NCI-H1105 (cell line): ENCODE results near the gene BANF2.
"Not testable (repeated sequence)": the region's sequence is repeated elsewhere in the genome, so short reads cannot be mapped to it uniquely, and the experiment has no call there.

Experiments used
- DNase-seq: peaks from one replicate; lab custom pipeline; 2025; lab: John Stamatoyannopoulos, UW

The BANF2 gene

DNA sequence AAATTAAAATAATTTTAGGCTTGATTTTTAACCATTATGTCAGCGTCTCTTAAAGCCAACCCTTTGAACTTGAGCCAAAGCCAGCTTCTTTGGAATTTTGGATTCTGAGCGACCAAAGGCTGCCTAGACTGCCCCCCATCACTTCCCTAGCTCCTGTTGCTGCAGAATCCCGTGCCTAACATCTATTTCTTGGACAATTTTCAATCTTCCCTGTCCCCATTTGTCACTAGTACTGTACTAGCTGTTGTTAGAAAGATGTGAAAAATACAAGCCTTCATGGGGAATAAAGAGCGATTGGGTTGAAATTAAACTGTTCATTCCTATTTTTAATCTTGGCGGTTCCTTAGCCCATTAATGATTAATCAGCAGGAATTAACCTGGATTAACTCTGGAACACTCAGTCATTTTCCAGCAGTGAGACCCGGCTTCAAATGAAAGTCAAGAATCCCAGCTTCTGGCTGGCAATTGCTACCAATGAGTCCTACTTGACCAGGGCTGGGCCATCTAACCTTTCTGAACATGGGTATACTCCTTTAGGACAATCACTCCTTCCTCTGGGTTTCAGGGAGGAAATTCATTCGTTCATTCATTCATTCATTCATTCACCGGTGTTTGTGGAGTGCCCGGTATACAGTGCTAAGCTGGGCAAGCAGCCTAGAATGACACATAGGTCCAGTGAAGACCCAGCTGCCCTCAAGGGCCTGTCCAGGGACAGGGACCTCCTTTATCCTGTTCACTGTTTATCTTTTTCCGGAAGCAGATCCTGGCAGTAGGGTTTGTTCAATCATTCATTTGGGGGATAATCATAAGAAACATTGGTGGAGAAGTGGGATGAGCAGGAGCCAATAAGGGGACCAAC lies 16.3 kb upstream of the BANF2 start:
- DNase-seq: no peak

GRCh38 chr20:17684077-17684888 lies 15.5 kb upstream of the BANF2 start:
- no peak for DNase-seq

DNA sequence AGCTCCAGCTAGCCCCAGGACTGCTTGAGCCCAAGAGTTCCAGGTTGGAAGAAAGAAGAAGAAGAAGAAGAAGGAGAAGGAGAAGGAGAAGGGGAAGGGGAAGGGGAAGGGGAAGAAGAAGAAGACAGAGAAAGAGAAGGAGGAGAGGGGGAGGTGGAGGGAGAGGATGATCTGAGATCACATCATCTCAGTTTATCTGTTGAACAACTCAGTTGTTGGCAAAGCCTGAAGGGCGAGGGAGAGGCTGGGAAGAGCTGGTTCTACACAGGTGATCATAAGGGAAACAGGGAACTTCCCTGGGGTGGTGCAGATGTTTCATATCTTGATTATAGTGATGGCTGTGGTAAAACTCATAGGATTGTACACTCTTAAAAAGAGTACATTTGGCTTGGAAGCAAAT lies 14.6 kb upstream of the BANF2 start:
- DNase-seq: no peak

GRCh38 chr20:17687800-17688199 lies 12.0 kb upstream of the BANF2 start:
- DNase-seq: no peak

DNA sequence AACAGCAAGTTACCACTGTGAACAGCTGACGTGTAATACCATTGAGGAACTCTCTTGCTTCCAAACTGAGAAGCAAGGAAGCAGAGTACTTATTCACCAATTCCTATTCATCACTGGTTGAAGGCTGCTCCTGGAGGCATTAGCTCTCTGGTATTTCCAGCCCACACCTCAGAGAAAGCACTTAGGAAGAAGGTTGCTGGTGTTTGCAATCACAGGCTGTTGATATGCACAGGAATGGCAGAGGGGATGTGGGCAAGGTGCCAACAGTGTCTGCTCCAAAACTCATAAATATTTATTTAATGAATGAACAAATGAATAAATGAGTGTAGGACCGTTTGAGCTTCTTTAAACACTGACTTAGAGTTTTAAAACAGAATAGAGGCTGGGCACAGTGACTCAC lies 10.8 kb upstream of the BANF2 start:
- DNase-seq: no peak

DNA sequence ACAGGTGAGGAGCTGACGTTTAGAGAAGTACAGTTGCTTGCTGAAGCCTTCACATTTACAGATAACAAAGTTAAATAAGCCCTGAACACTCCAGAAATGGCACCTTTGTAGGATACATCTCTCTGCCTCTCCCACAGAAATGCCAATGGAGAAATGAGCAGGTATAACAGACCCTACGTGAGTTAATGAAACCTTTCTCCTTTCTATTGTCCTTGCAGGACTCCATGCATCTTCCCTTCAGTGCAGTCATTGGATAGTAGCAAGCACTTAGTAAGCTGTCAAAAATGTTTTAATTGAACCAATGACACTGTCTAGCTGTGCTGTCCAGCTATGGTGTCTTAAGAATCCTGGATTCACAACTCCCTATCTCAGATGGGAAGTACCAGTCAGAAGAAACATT lies 9.6 kb upstream of the BANF2 start:
- no peak for DNase-seq

DNA sequence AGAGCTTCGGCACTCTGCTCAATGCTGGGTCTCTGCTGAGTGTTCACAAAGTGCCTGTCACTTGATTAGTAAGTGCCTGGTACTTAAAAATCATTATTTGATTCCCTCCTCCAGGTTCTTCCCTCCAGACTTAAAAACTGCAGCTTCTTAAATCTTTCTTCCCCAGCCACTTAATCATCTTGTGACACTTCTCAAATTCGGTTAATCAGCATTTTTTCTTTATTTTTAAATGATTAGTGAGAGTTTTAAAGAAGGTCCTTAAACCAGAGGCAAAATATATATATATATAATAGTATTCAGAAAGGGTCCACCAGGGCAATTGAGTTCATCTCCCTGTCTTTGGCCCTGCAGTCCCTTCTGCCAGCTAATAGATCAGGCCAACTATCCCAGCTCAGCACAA lies 8.0 kb upstream of the BANF2 start:
- no peak for DNase-seq

DNA sequence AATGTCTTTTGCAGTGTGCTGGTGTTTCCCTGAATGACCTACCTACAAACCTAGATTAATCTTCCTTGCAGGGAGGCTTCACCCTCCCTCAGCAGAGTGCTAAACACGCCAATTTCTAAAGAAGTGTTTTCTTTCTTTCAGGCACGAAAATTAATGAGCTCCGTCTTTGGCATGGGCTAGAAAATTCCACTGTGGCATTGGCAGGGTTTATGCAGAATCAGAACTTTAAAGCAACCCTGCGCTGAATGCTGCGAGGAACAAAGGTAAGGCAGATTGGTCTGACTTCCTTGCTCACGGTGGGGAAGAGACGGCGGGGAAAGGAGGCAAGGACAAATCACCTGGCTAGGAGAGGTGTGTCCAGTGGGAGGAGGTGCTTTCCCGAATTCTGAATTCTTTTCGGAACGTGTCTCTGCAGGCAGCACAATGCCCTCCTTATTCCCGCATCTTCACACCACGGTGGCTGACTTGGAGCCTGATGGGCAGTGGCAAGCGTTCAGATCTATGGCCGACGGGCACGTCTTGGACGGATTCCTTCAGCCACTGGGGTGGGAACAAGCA lies 6.2 kb upstream of the BANF2 start:
- DNase-seq: no peak

DNA sequence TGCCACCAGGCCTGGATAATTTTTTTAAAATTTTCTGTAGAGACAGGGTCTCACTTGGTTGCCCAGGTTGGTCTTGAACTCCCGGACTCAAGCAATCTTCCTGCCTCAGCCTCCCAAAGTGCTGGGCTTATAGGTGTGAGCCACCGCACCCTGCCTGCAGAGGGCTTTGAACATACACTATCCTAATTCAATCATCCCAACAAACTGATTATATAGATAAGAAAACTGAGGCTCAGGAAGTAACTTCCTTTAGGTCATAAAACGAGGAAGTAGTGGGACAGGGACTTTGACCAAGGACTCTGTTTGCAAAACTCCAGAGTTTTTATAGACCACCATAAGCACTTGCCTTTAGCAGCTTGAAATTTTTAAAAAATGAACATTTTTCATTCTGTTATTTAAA lies 5.0 kb upstream of the BANF2 start:
- no peak for DNase-seq

GRCh38 chr20:17696287-17696686 lies 3.5 kb upstream of the BANF2 start:
- no peak for DNase-seq

GRCh38 chr20:17697171-17697570 lies 2.6 kb upstream of the BANF2 start:
- no peak for DNase-seq

- DNase-seq: no peak
Observed at GRCh38 chr20:17698384-17698783, 1.4 kb upstream of the BANF2 start.

DNA sequence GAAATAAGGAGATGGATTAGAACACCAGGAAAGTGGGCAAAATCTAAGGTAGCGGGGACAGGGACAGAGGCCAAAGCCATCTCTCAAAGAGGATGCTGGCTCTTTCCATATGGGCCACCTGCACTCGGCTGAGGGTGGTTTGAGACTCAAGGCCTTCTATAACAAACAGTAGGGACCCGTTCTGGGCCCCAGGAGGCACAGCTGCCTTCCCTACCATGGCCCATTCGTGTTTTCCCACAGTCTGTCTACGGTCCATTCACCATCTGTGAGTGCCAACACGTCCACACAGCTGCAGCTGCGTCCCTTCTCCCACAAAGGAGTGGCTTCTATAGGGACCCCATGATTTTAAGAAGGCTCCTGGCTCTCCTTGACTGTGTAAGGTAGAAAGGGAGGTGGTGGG lies 871 bp downstream of the BANF2 start:
- DNase-seq: no peak

- no peak for DNase-seq
Observed at GRCh38 chr20:17701826-17702225, 2.1 kb downstream of the BANF2 start.

DNA sequence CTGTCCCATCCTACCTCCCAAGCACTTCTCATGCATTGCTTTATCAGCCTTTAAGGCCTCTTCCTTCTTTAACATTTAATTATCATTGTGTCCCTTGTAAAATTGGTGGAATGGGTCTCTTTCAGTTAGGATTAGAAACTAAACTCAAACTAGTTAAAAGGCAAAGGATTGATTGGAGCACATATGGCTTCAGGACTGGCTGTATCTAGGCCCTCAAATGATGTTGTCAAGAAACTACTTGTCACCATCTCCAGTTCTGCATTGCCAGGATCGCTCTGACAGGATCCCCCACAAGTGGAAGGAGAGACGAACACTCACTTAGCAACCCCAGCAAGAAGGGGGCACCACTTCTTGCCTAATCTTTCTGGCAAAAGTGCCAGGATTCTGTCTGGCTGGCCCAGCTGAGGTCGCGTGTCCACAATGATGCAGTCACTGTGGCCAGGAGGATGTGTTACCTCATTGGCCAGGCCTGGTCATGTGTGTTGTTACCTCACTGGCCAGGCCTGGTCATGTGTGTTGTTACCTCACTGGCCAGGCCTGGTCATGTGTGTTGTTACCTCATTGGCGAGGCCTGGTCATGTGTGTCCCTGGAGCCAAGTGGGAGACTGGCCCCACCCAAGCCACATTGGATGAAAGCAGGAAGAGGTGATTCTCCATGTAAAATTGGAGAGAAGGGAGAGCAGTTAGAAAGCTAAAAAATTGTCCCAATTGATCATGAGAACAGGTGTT lies 5.0 kb downstream of the BANF2 start:
- DNase-seq: no peak

GRCh38 chr20:17705916-17706315 lies 6.2 kb downstream of the BANF2 start:
- DNase-seq: no peak

DNA sequence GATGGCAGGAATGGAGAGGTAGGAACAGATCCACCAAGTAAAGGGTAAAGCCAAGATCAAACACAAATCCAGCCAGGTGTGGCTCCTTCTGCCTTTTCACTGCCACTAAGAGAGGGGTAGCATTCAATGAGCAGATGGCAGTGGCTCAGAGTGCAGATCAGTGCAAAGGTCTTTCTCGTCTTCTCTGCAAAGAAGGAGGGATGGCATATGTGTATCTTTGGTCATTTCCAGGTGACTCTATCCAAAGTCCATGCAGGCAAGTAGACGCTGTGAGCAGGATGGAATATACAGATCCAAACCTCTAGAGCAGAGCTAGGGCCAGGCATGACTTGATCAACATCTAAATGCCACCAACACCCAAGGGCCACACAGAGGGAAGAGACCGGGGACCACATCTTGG lies 6.9 kb downstream of the BANF2 start:
- no peak for DNase-seq

- not testable (repeated sequence) for DNase-seq
Observed at GRCh38 chr20:17707951-17708350, 8.2 kb downstream of the BANF2 start.

DNA sequence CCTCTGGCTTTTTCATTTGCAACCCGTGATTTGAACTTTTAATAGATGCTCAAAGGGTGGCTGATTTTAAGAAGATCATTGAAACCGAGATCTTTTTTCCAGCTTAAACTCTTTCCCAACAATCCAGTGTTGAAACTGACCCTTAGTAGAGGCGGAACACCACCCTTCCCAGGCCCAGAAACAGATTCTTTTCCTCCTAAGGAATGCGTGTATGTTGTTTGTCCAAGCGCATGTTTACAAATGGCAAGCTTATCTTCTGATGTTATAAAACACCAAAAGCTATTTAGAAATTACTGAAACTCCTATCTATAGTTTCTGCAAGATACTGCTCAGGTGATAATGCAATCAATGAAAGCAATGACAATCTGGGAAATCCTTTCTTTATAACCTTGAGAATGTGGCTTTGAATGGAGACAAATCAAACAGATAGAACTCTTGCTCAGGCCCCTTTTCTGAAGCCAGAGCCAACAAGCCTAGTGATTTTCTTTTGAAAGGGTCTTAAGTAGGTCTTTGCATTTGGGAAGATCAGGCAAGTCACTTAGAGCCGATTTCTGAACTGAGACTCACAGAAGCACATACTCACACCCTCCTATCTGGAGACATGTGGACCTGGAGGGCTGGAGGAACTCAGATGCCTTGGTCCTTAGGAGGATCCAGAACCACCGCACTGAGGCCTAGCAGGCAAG lies 9.1 kb downstream of the BANF2 start:
- DNase-seq: no peak

DNA sequence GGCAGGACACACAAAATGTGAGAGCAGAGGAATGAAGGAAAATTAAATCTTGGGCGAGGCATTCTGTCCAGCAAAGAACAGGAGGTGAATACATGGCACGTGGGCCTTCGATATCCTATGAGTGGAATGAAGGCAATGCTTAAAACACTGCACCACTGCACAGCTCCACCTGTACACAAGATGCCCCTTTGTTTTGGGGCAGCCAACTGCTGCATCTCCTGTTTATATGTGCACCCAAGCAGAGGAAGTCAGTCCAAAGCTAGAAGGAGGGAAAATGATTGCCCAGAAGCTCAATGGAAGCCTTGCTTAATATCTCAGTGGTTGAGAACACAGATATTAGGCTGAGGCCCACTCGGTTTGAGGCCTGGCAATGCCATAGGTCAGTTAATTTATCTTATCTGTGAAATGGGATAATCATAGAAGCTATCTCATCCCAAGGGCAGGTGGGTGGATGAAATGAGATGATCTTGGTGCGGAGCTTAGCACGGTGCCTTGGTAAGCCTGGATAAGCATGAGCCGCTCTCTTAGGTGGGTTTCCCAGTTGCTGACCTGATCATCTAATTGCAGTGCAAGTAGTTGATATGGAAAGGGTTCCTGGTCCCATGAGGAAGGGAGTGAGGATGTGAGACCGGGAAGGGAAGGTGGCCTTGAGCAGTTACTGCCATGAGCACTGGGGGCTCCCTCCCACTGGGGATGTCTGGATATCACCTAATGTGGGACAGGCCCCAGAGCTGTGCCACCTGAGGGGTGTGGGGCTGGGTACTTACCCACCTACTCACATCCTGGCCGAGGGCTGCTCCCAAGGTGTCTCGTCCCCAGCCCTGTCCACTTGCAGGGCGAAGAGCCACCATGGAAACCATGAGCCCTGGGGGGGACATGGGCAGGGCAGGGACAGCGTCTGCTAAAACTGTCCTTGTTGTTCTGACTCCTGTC lies 9.9 kb downstream of the BANF2 start:
- DNase-seq: no peak
